Upper lobe of right lung (tissue), 1 donor: Measurements from ENCODE around the gene ST6GAL1. TPM values are rescaled to one million over a fixed set of nuclear protein-coding genes. Genes with fewer than 3 reads are reported as not detected.
"Not testable (repeated sequence)": the region's sequence is repeated elsewhere in the genome, so short reads cannot be mapped to it uniquely, and the experiment has no call there.

ENCODE experiments used
- ATAC-seq: fragments of 200-7000 bp; cut with Tn5 transposase; one replicate; pipeline ENCODE4 v1.9.1; 2020; ENCODE audit warnings: mild to moderate bottlenecking, moderate library complexity
- DNase-seq: peaks from one replicate; pipeline ENCODE4 v3.0.0-alpha.2; 2020
- H3K27ac ChIP-seq: fragments of 200-600 bp; one replicate; pipeline ENCODE4 v1.8.0; 2022
- H3K27me3 ChIP-seq: fragments of 200-600 bp; one replicate; pipeline ENCODE4 v1.8.0; 2022; ENCODE audit warnings: mild to moderate bottlenecking
- H3K36me3 ChIP-seq: fragments of 200-600 bp; one replicate; pipeline ENCODE4 v1.8.0; 2022
- H3K4me1 ChIP-seq: fragments of 200-600 bp; one replicate; pipeline ENCODE4 v1.8.0; 2022
- H3K4me3 ChIP-seq: fragments of 200-600 bp; one replicate; pipeline ENCODE4 v1.8.0; 2022; ENCODE audit warnings: mild to moderate bottlenecking
- H3K9me3 ChIP-seq: fragments of 200-600 bp; one replicate; pipeline ENCODE4 v1.8.0; 2022
- intact Hi-C: fragments of 100-400 bp; cut with DNase I; formaldehyde crosslinking; loops from one replicate; pipeline ENCODE4 v1.11.0; 2022
- total RNA-seq: library from RNA; stranded (reverse); fragmentation: NEBNext Ultra II Directional; extraction: Animal tissue kit (Norgen Biotek cat#: 25700); gene quantifications from one replicate; pipeline ENCODE4 v1.2.1, GENCODE V29; 2021
- TF ChIP-seq, protein P1 (sequence below): fragments of 200-600 bp; IDR thresholded peaks from one replicate; pipeline ENCODE4 v1.8.0; 2022; ENCODE audit warnings: antibody characterized with exemption
- donor health status: DM: no; HTN: yes; CAD: no; lungs with severe emphysema.

Gene ST6GAL1
- total RNA-seq, 1 donor from 2014 or later: 116 TPM

DNA sequence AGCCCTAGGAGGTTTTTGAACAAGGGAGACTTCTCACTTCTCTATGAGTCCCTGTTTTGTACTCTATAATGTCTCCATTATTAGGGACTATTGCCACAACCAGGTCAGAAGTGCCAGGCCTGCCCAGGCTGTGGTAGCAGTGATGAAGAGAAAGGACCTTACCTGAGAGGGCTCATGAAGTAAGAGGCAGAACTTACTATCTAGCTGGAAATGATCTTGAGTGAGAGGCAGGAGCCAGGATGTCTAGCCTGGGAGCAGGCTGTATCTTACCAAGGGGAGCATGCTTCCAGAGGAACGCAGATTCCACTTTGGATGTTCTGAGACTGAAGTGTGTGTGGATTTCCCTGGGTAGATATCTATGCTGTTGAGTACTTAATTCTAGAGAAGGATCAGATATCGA is 115.7 kb downstream of the ST6GAL1 start:
- H3K27ac ChIP-seq: no peak overlapping the region
- DNase-seq: no peak
- H3K27me3 ChIP-seq: no peaks in the 10 kb centered on the region
- intact Hi-C loops: no loop called here
- no peak overlapping the region for H3K4me3 ChIP-seq
- peak; percentile 22 for ATAC-seq
- peaks cover 12% of the 10 kb centered on the region for H3K36me3 ChIP-seq
- H3K9me3 ChIP-seq: no peaks in the 10 kb centered on the region
- TF ChIP-seq, protein P1, sequence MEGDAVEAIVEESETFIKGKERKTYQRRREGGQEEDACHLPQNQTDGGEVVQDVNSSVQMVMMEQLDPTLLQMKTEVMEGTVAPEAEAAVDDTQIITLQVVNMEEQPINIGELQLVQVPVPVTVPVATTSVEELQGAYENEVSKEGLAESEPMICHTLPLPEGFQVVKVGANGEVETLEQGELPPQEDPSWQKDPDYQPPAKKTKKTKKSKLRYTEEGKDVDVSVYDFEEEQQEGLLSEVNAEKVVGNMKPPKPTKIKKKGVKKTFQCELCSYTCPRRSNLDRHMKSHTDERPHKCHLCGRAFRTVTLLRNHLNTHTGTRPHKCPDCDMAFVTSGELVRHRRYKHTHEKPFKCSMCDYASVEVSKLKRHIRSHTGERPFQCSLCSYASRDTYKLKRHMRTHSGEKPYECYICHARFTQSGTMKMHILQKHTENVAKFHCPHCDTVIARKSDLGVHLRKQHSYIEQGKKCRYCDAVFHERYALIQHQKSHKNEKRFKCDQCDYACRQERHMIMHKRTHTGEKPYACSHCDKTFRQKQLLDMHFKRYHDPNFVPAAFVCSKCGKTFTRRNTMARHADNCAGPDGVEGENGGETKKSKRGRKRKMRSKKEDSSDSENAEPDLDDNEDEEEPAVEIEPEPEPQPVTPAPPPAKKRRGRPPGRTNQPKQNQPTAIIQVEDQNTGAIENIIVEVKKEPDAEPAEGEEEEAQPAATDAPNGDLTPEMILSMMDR: no peak
- peaks cover 36% of the 10 kb centered on the region for H3K4me1 ChIP-seq

DNA sequence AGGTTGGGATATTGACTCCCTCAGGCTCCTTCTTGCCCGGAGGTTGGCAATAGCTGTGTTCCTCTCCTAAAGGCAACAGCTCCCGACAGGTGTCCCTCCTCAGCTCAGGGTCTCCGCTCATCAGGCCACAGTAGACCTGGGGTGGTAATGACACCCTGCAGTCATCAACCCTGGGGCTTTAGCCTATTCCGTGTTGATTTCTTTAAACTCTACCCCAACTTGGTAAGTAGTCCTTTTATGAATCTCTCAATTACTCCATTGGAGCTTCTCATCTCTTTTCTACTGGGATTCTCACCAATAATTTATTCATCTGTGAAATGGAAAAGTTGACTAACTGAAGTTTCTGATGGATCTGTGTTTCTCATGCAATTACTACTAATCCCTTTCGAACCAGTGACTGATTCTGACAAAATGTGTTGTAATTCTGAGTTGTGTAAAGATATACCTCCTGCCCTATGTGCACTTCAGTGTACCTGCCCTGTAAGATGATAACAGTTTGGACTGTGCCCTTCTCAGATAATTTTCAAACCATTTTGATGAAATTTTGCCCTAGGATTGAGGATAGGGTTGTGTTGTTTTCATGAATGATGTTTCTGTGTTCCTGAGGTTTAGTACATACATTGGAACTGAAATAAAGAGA is 119.3 kb downstream of the ST6GAL1 start:
- Histone ChIP-seq H3K4me3 (no peak overlapping the region), H3K27me3 (no peaks in the 10 kb centered on the region), H3K36me3 (peaks cover 11% of the 10 kb centered on the region), H3K4me1 (peaks cover 14% of the 10 kb centered on the region), H3K27ac (no peak overlapping the region), H3K9me3 (peaks cover 6% of the 10 kb centered on the region)
- TF ChIP-seq, protein P1: no peak
- intact Hi-C loops: no loop called here
- ATAC-seq: no peak
- DNase-seq: no peak

- Histone ChIP-seq H3K4me3 (no peak overlapping the region), H3K27ac (no peak overlapping the region), H3K27me3 (no peaks in the 10 kb centered on the region), H3K9me3 (peaks cover 8% of the 10 kb centered on the region), H3K36me3 (peaks cover 11% of the 10 kb centered on the region), H3K4me1 (peaks cover 4% of the 10 kb centered on the region)
- TF ChIP-seq, protein P1: no peak
- intact Hi-C loops: no loop called here
- DNase-seq (no peak), ATAC-seq (no peak)
These were observed 120.7 kb downstream of the ST6GAL1 start for GRCh38 chr3:187051066-187051465.

DNA sequence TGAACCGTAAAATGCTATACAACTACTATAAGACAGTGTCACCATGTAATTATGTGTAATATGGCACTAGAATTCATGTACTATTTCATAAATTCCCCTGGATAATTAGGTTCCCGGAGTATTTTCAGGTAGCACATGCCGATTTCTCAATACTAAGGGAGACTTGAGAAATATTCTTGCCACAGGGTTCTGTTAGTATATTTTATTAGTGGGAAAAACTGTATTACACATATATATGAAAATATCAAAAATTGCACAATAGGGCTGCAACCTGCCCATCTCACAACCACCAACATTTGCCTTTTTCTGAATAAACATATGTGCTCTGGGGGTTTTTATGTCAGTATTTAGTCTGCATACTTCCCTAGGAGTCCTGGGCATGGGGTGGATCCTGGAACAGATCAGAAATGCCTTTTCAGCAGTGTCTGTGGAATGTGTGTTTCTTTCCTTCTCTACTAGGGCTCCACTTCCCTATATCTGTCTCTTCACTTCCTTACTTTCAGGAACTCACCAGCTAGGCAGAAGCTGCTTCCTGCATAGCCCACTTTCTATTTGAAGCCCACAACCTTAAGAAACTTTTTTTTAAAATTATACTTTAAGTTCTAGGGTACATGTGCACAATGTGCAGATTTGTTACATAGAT is 121.5 kb downstream of the ST6GAL1 start:
- ATAC-seq (peak; percentile 39), DNase-seq (no peak)
- peaks cover 11% of the 10 kb centered on the region for H3K36me3 ChIP-seq
- intact Hi-C loops: no loop called here
- H3K27ac ChIP-seq: no peak overlapping the region
- H3K4me3 ChIP-seq: no peak overlapping the region
- TF ChIP-seq, protein P1: no peak
- peaks cover 4% of the 10 kb centered on the region for H3K4me1 ChIP-seq
- peaks cover 8% of the 10 kb centered on the region for H3K9me3 ChIP-seq
- no peaks in the 10 kb centered on the region for H3K27me3 ChIP-seq

- H3K4me1 ChIP-seq, DNase-seq, H3K27me3 ChIP-seq, intact Hi-C loops, H3K27ac ChIP-seq, H3K9me3 ChIP-seq, H3K4me3 ChIP-seq, ATAC-seq: not testable (repeated sequence)
- peaks cover 11% of the 10 kb centered on the region for H3K36me3 ChIP-seq
These were observed 122.1 kb downstream of the ST6GAL1 start for GRCh38 chr3:187052427-187052826.

- H3K4me1 ChIP-seq, H3K27me3 ChIP-seq, intact Hi-C loops, H3K4me3 ChIP-seq, DNase-seq, ATAC-seq, H3K27ac ChIP-seq, H3K9me3 ChIP-seq: not testable (repeated sequence)
- H3K36me3 ChIP-seq: peaks cover 11% of the 10 kb centered on the region
These were observed 124.1 kb downstream of the ST6GAL1 start for GRCh38 chr3:187054433-187054832.

- H3K4me1 ChIP-seq, intact Hi-C loops, H3K36me3 ChIP-seq, H3K27ac ChIP-seq, ATAC-seq, H3K4me3 ChIP-seq, DNase-seq, H3K9me3 ChIP-seq, H3K27me3 ChIP-seq: not testable (repeated sequence)
These were observed 127.5 kb downstream of the ST6GAL1 start for GRCh38 chr3:187057803-187058202.
